SK-N-SH (cell line): ENCODE results near the gene MRPS9. TPM values are rescaled to one million over a fixed set of nuclear protein-coding genes. Genes with fewer than 3 reads are reported as not detected.

Experiments
- CTCF ChIA-PET: fragments of 300-600, 350-600 bp; formaldehyde crosslinking; extraction: SDS; loops from one replicate; lab custom pipeline; 2021; lab: Yijun Ruan, JAX
- POLR2A ChIA-PET: fragments of 350-600 bp; sonication (Branson Sonifier 250); formaldehyde crosslinking; extraction: SDS; loops from one replicate; lab custom pipeline; 2020; ENCODE audit warnings: antibody characterized with exemption, inconsistent platforms; lab: Yijun Ruan, JAX
- DNase-seq: peaks from one replicate; pipeline ENCODE4 v3.0.0; 2012
- H2AFZ ChIP-seq: fragments of 200-600 bp; sonication (generic); 2 replicates; pipeline ENCODE4 v1.8.1; 2016; ENCODE audit warnings: antibody characterized with exemption, mild to moderate bottlenecking, low read depth
- H3F3A ChIP-seq: fragments of 200-600 bp; sonication (generic); replicated peaks from 2 replicates; pipeline ENCODE3; 2016; ENCODE audit warnings: antibody characterized with exemption, mild to moderate bottlenecking; ENCODE audit not compliant: insufficient read depth
- H3K27ac ChIP-seq, 2 experiments: fragments of 200-500 bp in 1 of 2; fragments of 200-600 bp in 1 of 2; sonication (Bioruptor generic) in 1 of 2; sonication (generic), shearing (Covaris generic) in 1 of 2; 2 replicates each; pipeline versions ENCODE4 v1.5.1 to v1.6.1; 2014 to 2016; ENCODE audit warnings: low read depth in 2 of 2, inconsistent platforms in 1 of 2, low read length in 1 of 2, mild to moderate bottlenecking in 1 of 2, mixed read lengths in 1 of 2
- H3K27me3 ChIP-seq: fragments of 200-600 bp; sonication (generic), shearing (Covaris generic); 2 replicates; pipeline ENCODE4 v1.6.1; 2016; ENCODE audit warnings: mixed run types; ENCODE audit not compliant: insufficient read depth
- H3K36me3 ChIP-seq, 2 experiments: fragments of 200-500 bp in 1 of 2; fragments of 200-600 bp in 1 of 2; sonication (Bioruptor generic) in 1 of 2; sonication (generic) in 1 of 2; replicated peaks in 1 of 2; 2 replicates each; pipeline versions ENCODE3 to v1.5.1; 2014 to 2016; ENCODE audit warnings: low read length in 1 of 2, mild to moderate bottlenecking in 1 of 2; ENCODE audit not compliant: insufficient read depth in 2 of 2, control insufficient read depth in 1 of 2
- H3K4me1 ChIP-seq, 2 experiments: fragments of 200-500 bp in 1 of 2; fragments of 200-600 bp in 1 of 2; sonication (Bioruptor generic) in 1 of 2; sonication (generic), shearing (Covaris generic) in 1 of 2; 2 replicates each; pipeline versions ENCODE4 v1.5.1 to v1.6.1; 2014 to 2016; ENCODE audit warnings: low read depth in 1 of 2, low read length in 1 of 2, mixed run types in 1 of 2; ENCODE audit not compliant: insufficient read depth in 2 of 2, control insufficient read depth in 1 of 2
- H3K4me2 ChIP-seq: fragments of 200-600 bp; sonication (generic), shearing (Covaris generic); 2 replicates; pipeline ENCODE4 v1.6.1; 2017; ENCODE audit warnings: mixed run types
- H3K4me3 ChIP-seq, 2 experiments: fragments of 200-500 bp in 1 of 2; fragments of 200-600 bp in 1 of 2; sonication (Bioruptor generic) in 1 of 2; sonication (generic), shearing (Covaris generic) in 1 of 2; 2 replicates each; pipeline versions ENCODE4 v1.5.1 to v1.8.1; 2014 to 2016; ENCODE audit warnings: low read depth in 2 of 2, inconsistent platforms in 1 of 2, low read length in 1 of 2, mild to moderate bottlenecking in 1 of 2, mixed read lengths in 1 of 2, moderate library complexity in 1 of 2
- H3K79me2 ChIP-seq: fragments of 200-600 bp; sonication (generic); 2 replicates; pipeline ENCODE4 v1.8.1; 2017; ENCODE audit warnings: mild to moderate bottlenecking; ENCODE audit not compliant: insufficient read depth
- H3K9ac ChIP-seq: fragments of 200-600 bp; sonication (generic); 2 replicates; pipeline ENCODE4 v1.6.1; 2017; ENCODE audit warnings: mixed run types
- H3K9me2 ChIP-seq: fragments of 200-600 bp; sonication (generic); 2 replicates; pipeline ENCODE4 v1.6.1; 2017; ENCODE audit warnings: mixed run types
- H3K9me3 ChIP-seq: fragments of 200-600 bp; sonication (generic); 2 replicates; pipeline ENCODE4 v1.6.1; 2017; ENCODE audit warnings: mixed run types, mild to moderate bottlenecking, moderate library complexity
- H4K20me1 ChIP-seq: fragments of 200-600 bp; sonication (generic); 2 replicates; pipeline ENCODE4 v1.6.1; 2017; ENCODE audit warnings: mild to moderate bottlenecking, mixed run types; ENCODE audit not compliant: insufficient read depth
- ELF1 ChIP-seq: IDR thresholded peaks from 2 replicates; pipeline ENCODE4 v1.4.0; 2012
- EP300 ChIP-seq, 2 experiments: IDR thresholded peaks; 2 replicates each; pipeline versions ENCODE4 v1.4.0 to v1.6.1; 2012; ENCODE audit warnings: borderline replicate concordance in 1 of 2, low read depth in 1 of 2, low read length in 1 of 2
- FOSL2 ChIP-seq: IDR thresholded peaks from 2 replicates; pipeline ENCODE4 v1.4.0; 2012; ENCODE audit warnings: low read depth, mild to moderate bottlenecking, moderate library complexity, borderline replicate concordance
- FOXJ3 ChIP-seq: sonication (generic); formaldehyde crosslinking; IDR thresholded peaks from 2 replicates; pipeline ENCODE4 v1.5.1; 2020; ENCODE audit warnings: mild to moderate bottlenecking, missing genetic modification reagents
- MXI1 ChIP-seq: IDR thresholded peaks from 2 replicates; pipeline ENCODE4 v1.6.1; 2012; ENCODE audit warnings: mild to moderate bottlenecking, low read depth, low read length, improper control_type of control experiment
- TCF12 ChIP-seq: IDR thresholded peaks from 2 replicates; pipeline ENCODE4 v1.4.0; 2012
- YY1 ChIP-seq: IDR thresholded peaks from 2 replicates; pipeline ENCODE4 v1.4.0; 2012; ENCODE audit warnings: low read depth, mild to moderate bottlenecking
- WGBS: methylation state at CpG from one replicate; pipeline ENCODE4 v1.1.6; 2017; ENCODE audit warnings: low lambda C conversion rate; 5-methylcytosine and 5-hydroxymethylcytosine counted together
- polyA plus RNA-seq, 3 experiments: library from polyadenylated mRNA; depleted of rRNA; stranded (reverse); fragments of >200 nt; gene quantifications; 2 replicates each; pipeline ENCODE4 v1.2.3, GENCODE V29; 2012
- TF ChIP-seq, protein P1 (sequence below): IDR thresholded peaks from 2 replicates; pipeline ENCODE4 v1.6.1; 2012; ENCODE audit warnings: mild to moderate bottlenecking, low read depth, low read length, moderate library complexity

MRPS9 gene
- polyA plus RNA-seq, 1 of the 3 experiments (the other 2 are of a cell fraction), result 31.8 TPM

DNA sequence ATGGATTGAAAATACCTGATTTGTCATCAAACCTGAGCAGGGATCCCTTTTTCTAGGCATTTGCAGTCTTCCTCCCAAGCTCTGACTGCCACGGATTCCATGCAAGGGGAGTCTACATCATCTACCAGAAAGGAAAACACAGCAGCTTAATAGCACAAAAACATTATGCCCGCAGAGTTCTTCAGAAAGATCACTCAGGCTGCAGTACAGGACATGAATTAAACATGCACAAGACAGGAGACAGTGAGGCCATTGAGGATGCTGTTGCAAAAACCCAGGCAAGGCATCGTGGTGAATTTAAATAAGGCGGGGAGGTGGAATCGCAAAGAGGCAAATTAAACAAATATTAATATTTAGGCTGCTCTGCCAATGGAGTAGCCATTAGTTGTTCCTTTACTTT lies 88.5 kb downstream of the MRPS9 start:
- TF ChIP-seq, protein P1, sequence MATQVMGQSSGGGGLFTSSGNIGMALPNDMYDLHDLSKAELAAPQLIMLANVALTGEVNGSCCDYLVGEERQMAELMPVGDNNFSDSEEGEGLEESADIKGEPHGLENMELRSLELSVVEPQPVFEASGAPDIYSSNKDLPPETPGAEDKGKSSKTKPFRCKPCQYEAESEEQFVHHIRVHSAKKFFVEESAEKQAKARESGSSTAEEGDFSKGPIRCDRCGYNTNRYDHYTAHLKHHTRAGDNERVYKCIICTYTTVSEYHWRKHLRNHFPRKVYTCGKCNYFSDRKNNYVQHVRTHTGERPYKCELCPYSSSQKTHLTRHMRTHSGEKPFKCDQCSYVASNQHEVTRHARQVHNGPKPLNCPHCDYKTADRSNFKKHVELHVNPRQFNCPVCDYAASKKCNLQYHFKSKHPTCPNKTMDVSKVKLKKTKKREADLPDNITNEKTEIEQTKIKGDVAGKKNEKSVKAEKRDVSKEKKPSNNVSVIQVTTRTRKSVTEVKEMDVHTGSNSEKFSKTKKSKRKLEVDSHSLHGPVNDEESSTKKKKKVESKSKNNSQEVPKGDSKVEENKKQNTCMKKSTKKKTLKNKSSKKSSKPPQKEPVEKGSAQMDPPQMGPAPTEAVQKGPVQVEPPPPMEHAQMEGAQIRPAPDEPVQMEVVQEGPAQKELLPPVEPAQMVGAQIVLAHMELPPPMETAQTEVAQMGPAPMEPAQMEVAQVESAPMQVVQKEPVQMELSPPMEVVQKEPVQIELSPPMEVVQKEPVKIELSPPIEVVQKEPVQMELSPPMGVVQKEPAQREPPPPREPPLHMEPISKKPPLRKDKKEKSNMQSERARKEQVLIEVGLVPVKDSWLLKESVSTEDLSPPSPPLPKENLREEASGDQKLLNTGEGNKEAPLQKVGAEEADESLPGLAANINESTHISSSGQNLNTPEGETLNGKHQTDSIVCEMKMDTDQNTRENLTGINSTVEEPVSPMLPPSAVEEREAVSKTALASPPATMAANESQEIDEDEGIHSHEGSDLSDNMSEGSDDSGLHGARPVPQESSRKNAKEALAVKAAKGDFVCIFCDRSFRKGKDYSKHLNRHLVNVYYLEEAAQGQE, result no peak
- no peak for TF ChIP-seq TCF12
- no peak for TF ChIP-seq FOSL2
- no peak for TF ChIP-seq YY1
- no peak for TF ChIP-seq MXI1
- no peak for TF ChIP-seq EP300 (IDR thresholded peaks at IDR 0.05; ENCODE audit: borderline replicate concordance in 1 of 2, low read depth in 1 of 2, low read length in 1 of 2)
- TF ChIP-seq FOXJ3 (CRISPR knock-in tag), result no peak
- H4K20me1 ChIP-seq, result no peaks in the 10 kb centered on the region
- no peak overlapping the region for H3K27ac ChIP-seq
- H3K9me2 ChIP-seq, result no peaks in the 10 kb centered on the region
- H3F3A ChIP-seq, result no peaks in the 10 kb centered on the region
- no peaks in the 10 kb centered on the region for H3K9me3 ChIP-seq
- POLR2A ChIA-PET, result no interaction called here
- CTCF ChIA-PET, result interaction anchor here (0.6 to 18.8 kb wide), 4 partner anchors 9 to 113 kb away, joined by 3 to 459 read pairs (median 12); partner anchors contain the start of gene GPR45
- H2AFZ ChIP-seq, result no peak overlapping the region
- H3K27me3 ChIP-seq, result no peaks in the 10 kb centered on the region; the same call in 1 of the 2 replicates
- H3K4me1 ChIP-seq, result no peaks in the 10 kb centered on the region
- whole genome bisulfite sequencing, result 63% methylated on average over 5 of the region's 5 CpGs
- H3K4me3 ChIP-seq, result no peak overlapping the region
- no peak overlapping the region for H3K9ac ChIP-seq
- H3K4me2 ChIP-seq, result no peak overlapping the region
- no peaks in the 10 kb centered on the region for H3K36me3 ChIP-seq
- no peak for DNase-seq
- H3K79me2 ChIP-seq, result no peaks in the 10 kb centered on the region

DNA sequence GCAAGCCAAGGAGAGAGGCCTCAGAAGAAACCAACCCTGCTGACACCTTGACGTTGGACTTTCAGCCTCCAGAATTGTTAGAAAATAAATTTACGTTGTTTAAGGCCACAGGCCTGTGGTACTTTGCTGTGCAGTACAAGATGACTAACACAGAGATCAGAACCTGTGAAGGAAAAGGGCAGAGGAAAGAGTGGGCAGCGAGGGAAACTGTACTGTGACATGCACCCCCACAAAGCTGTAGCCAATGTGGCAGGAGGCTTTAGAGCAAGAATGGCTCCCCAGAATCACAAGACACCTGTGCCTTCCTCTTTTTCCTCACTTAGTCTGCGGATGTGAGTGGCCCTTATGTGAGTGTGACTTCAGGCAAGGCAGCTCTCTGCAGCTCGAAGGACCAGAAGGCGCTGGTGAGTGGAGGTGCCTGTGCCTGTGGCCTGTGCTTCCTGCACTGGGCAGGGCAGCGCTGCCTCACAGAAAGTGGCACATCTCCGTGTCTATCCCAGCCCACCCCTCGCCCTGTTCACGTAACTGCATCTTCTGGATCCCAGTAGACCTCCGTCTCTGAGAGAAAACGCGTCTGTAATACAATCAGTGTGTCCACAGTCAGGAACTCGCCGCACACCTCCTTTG lies 89.5 kb downstream of the MRPS9 start:
- TF ChIP-seq FOSL2 (no peak), TCF12 (no peak), ELF1 (no peak)
- Histone ChIP-seq H3K9me3 (no peaks in the 10 kb centered on the region), H3K27ac (no peak overlapping the region), H3K9me2 (no peaks in the 10 kb centered on the region), H3K4me2 (no peak overlapping the region), H3F3A (no peaks in the 10 kb centered on the region), H3K4me1 (no peaks in the 10 kb centered on the region), H3K36me3 (no peaks in the 10 kb centered on the region), H2AFZ (no peak overlapping the region), H4K20me1 (no peaks in the 10 kb centered on the region), H3K4me3 (no peak overlapping the region), H3K9ac (no peak overlapping the region), H3K79me2 (no peaks in the 10 kb centered on the region), H3K27me3 (no peaks in the 10 kb centered on the region; the same call in 1 of the 2 replicates)
- POLR2A ChIA-PET, result no interaction called here
- CTCF ChIA-PET, result interaction anchor here (1.0 to 18.8 kb wide), 3 partner anchors 13 to 112 kb away, joined by 3 to 459 read pairs (median 4); partner anchors contain the start of gene GPR45
- 56% methylated on average over 11 of the region's 15 CpGs for WGBS
- DNase-seq, result no peak
